HUES6 (cell line): ENCODE results near the gene SASH1.

ENCODE experiments used
- H3K27ac ChIP-seq: 2 replicates; pipeline ENCODE4 v1.7.0; 2013; ENCODE audit warnings: low read depth, mild to moderate bottlenecking, low read length, inconsistent platforms
- H3K27me3 ChIP-seq: 2 replicates; pipeline ENCODE4 v1.6.1; 2013; ENCODE audit warnings: low read length; ENCODE audit not compliant: control insufficient read depth, insufficient read depth
- H3K36me3 ChIP-seq: 2 replicates; pipeline ENCODE4 v1.6.1; 2013; ENCODE audit warnings: low read length; ENCODE audit not compliant: control insufficient read depth, insufficient read depth
- H3K4me1 ChIP-seq: 2 replicates; pipeline ENCODE4 v1.6.1; 2013; ENCODE audit warnings: low read length; ENCODE audit not compliant: control insufficient read depth, insufficient read depth
- H3K4me3 ChIP-seq: 2 replicates; pipeline ENCODE4 v1.5.1; 2013; ENCODE audit warnings: low read depth, low read length
- H3K9ac ChIP-seq: one replicate; pipeline ENCODE4 v1.6.1; 2013; ENCODE audit warnings: mild to moderate bottlenecking, low read length
- H3K9me3 ChIP-seq: 2 replicates; pipeline ENCODE4 v1.6.1; 2013; ENCODE audit warnings: low read depth, low read length; ENCODE audit not compliant: control insufficient read depth, insufficient read depth

The SASH1 gene

GRCh38 chr6:148423133-148423532, 80.5 kb downstream of the SASH1 start:
- Histone ChIP-seq H3K4me3 (no peak overlapping the region), H3K9me3 (no peaks in the 10 kb centered on the region), H3K4me1 (no peaks in the 10 kb centered on the region), H3K27ac (no peak overlapping the region), H3K27me3 (no peaks in the 10 kb centered on the region), H3K36me3 (no peaks in the 10 kb centered on the region), H3K9ac (no peak overlapping the region)

- Histone ChIP-seq H3K9ac (no peak overlapping the region), H3K27ac (no peak overlapping the region)
Observed at GRCh38 chr6:148423601-148424270, 81.1 kb downstream of the SASH1 start.

DNA sequence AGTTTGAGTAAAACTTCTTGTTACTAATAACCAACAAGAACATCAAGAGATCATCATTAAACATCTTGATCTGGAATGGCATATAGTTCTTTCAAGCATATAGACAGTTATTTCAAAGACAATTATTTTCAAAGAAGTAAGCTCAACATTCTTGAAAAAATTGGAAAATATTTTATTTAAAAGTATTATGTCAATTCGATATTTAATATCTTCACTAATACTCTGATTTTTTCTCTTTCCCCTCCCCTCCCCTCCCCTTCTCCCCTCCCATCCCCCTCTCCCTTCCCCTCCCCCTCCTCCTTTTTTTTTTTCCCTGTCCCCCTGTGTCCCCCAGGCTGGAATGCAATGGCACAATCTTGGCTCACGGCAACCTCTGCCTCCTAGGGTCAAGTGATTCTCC, 82.8 kb downstream of the SASH1 start:
- H3K9me3 ChIP-seq = no peaks in the 10 kb centered on the region
- no peaks in the 10 kb centered on the region for H3K36me3 ChIP-seq
- no peaks in the 10 kb centered on the region for H3K27me3 ChIP-seq
- H3K9ac ChIP-seq = no peak overlapping the region
- no peaks in the 10 kb centered on the region for H3K4me1 ChIP-seq
- H3K27ac ChIP-seq = no peak overlapping the region
- no peak overlapping the region for H3K4me3 ChIP-seq

More at GRCh38 chr6:148423601-148424270, 81.1 kb downstream of the SASH1 start:
- Histone ChIP-seq H3K9me3 (no peaks in the 10 kb centered on the region), H3K36me3 (no peaks in the 10 kb centered on the region), H3K4me1 (no peaks in the 10 kb centered on the region), H3K27me3 (no peaks in the 10 kb centered on the region), H3K4me3 (no peak overlapping the region)

GRCh38 chr6:148426317-148426977, 83.8 kb downstream of the SASH1 start:
- H3K36me3 ChIP-seq = no peaks in the 10 kb centered on the region
- H3K27ac ChIP-seq = no peak overlapping the region
- H3K4me3 ChIP-seq = no peak overlapping the region
- H3K27me3 ChIP-seq = no peaks in the 10 kb centered on the region
- H3K4me1 ChIP-seq = no peaks in the 10 kb centered on the region
- no peaks in the 10 kb centered on the region for H3K9me3 ChIP-seq
- no peak overlapping the region for H3K9ac ChIP-seq

- Histone ChIP-seq H3K4me1 (no peaks in the 10 kb centered on the region), H3K9ac (no peak overlapping the region), H3K4me3 (no peak overlapping the region), H3K27me3 (no peaks in the 10 kb centered on the region), H3K27ac (no peak overlapping the region), H3K36me3 (no peaks in the 10 kb centered on the region), H3K9me3 (no peaks in the 10 kb centered on the region)
Observed at GRCh38 chr6:148427333-148427732, 84.7 kb downstream of the SASH1 start.

- Histone ChIP-seq H3K27ac (no peak overlapping the region), H3K4me3 (no peak overlapping the region), H3K9me3 (no peaks in the 10 kb centered on the region), H3K9ac (no peak overlapping the region), H3K27me3 (no peaks in the 10 kb centered on the region), H3K4me1 (no peaks in the 10 kb centered on the region), H3K36me3 (no peaks in the 10 kb centered on the region)
Observed at GRCh38 chr6:148429423-148429822, 86.8 kb downstream of the SASH1 start.

- Histone ChIP-seq H3K27me3 (no peaks in the 10 kb centered on the region), H3K36me3 (no peaks in the 10 kb centered on the region), H3K9ac (no peak overlapping the region), H3K4me1 (no peaks in the 10 kb centered on the region), H3K9me3 (no peaks in the 10 kb centered on the region), H3K4me3 (no peak overlapping the region), H3K27ac (no peak overlapping the region)
Observed at GRCh38 chr6:148430897-148431296, 88.3 kb downstream of the SASH1 start.

GRCh38 chr6:148431413-148431812, 88.8 kb downstream of the SASH1 start:
- Histone ChIP-seq H3K27me3 (no peaks in the 10 kb centered on the region), H3K36me3 (no peaks in the 10 kb centered on the region), H3K27ac (no peak overlapping the region), H3K9ac (no peak overlapping the region), H3K4me1 (no peaks in the 10 kb centered on the region), H3K4me3 (no peak overlapping the region), H3K9me3 (no peaks in the 10 kb centered on the region)

DNA sequence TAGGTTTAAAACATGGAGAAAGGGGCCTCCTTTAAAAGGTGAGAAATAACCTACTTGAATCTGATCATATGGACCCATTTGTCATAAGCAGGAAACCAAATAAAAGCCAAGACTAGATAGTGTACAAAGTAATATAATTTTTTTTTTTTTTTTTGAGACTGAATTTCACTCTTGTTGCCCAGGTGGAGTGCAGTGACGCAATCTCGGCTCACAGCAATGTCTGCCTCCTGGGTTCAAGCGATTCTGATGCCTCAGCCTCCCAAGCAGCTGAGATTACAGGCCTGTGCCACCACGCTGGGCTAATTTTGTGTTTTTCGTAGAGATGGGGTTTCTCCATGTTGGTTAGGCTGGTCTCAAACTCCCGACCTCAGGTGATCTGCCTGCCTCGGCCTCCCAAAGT, 89.2 kb downstream of the SASH1 start:
- Histone ChIP-seq H3K27ac (no peak overlapping the region), H3K36me3 (no peaks in the 10 kb centered on the region), H3K9ac (no peak overlapping the region), H3K4me1 (no peaks in the 10 kb centered on the region), H3K27me3 (no peaks in the 10 kb centered on the region), H3K4me3 (no peak overlapping the region), H3K9me3 (no peaks in the 10 kb centered on the region)

- Histone ChIP-seq H3K4me1 (no peaks in the 10 kb centered on the region), H3K27ac (no peak overlapping the region), H3K4me3 (no peak overlapping the region), H3K27me3 (no peaks in the 10 kb centered on the region), H3K9me3 (no peaks in the 10 kb centered on the region), H3K36me3 (no peaks in the 10 kb centered on the region), H3K9ac (no peak overlapping the region)
Observed at GRCh38 chr6:148432462-148433195, 90.0 kb downstream of the SASH1 start.

- Histone ChIP-seq H3K27ac (no peak overlapping the region), H3K27me3 (no peaks in the 10 kb centered on the region), H3K9ac (no peak overlapping the region), H3K9me3 (no peaks in the 10 kb centered on the region), H3K36me3 (no peaks in the 10 kb centered on the region), H3K4me3 (no peak overlapping the region), H3K4me1 (no peaks in the 10 kb centered on the region)
Observed at GRCh38 chr6:148435386-148435785, 92.7 kb downstream of the SASH1 start.
